RWPE2 (cell line): ENCODE measurements around the gene DCXR.

Experiments used
- ATAC-seq: fragments of 200-7000 bp; cut with Tn5 transposase; 3 replicates; pipeline ENCODE4 v1.9.1; 2021; ENCODE audit warnings: low read depth
- DNase-seq: peaks from one replicate; pipeline ENCODE4 v3.0.0-alpha.2; 2020; ENCODE audit warnings: low spot score
- H3K27ac ChIP-seq: fragments of 450-650 bp; 2 replicates; pipeline ENCODE4 v1.5.1; 2017; ENCODE audit warnings: mild to moderate bottlenecking; ENCODE audit not compliant: poor library complexity, severe bottlenecking
- H3K27me3 ChIP-seq: fragments of 250-450 bp; sonication (Bioruptor Pico); 2 replicates; pipeline ENCODE4 v1.5.1; 2021; ENCODE audit warnings: mild to moderate bottlenecking, moderate library complexity; ENCODE audit not compliant: insufficient read depth, poor library complexity, severe bottlenecking
- H3K36me3 ChIP-seq: fragments of 250-450 bp; sonication (Bioruptor Pico); 2 replicates; pipeline ENCODE4 v1.5.1; 2020; ENCODE audit warnings: low read depth, mild to moderate bottlenecking, moderate library complexity
- H3K4me1 ChIP-seq: fragments of 250-450 bp; sonication (Bioruptor Pico); 2 replicates; pipeline ENCODE4 v1.5.1; 2021; ENCODE audit warnings: mild to moderate bottlenecking, moderate library complexity; ENCODE audit not compliant: insufficient read depth, poor library complexity, severe bottlenecking
- H3K4me3 ChIP-seq: fragments of 250-450 bp; sonication (Bioruptor Pico); 2 replicates; pipeline ENCODE4 v1.5.1; 2021; ENCODE audit warnings: mild to moderate bottlenecking, moderate library complexity; ENCODE audit not compliant: severe bottlenecking
- H3K9me3 ChIP-seq: fragments of 250-450 bp; sonication (Bioruptor Pico); 2 replicates; pipeline ENCODE4 v1.5.1; 2021; ENCODE audit warnings: mild to moderate bottlenecking, moderate library complexity; ENCODE audit not compliant: severe bottlenecking
- CTCF ChIP-seq: fragments of 450-650 bp; IDR thresholded peaks from one replicate; pipeline ENCODE4 v1.5.1; 2017; ENCODE audit warnings: mild to moderate bottlenecking, moderate library complexity; ENCODE audit not compliant: poor library complexity, severe bottlenecking

Gene DCXR

GRCh38 chr17:82080789-82081464 lies 43.4 kb upstream of the DCXR start:
- Histone ChIP-seq H3K27ac (no peak overlapping the region), H3K27me3 (no peaks in the 10 kb centered on the region), H3K4me3 (no peak overlapping the region), H3K36me3 (peaks cover 78% of the 10 kb centered on the region), H3K4me1 (no peaks in the 10 kb centered on the region), H3K9me3 (no peaks in the 10 kb centered on the region)
- no peak for TF ChIP-seq CTCF
- DNase-seq (no peak), ATAC-seq (no peak)

- ATAC-seq = no peak
- no peak for DNase-seq
- Histone ChIP-seq H3K4me3 (no peak overlapping the region), H3K4me1 (no peaks in the 10 kb centered on the region), H3K27ac (no peak overlapping the region), H3K9me3 (no peaks in the 10 kb centered on the region), H3K36me3 (peaks cover 71% of the 10 kb centered on the region), H3K27me3 (no peaks in the 10 kb centered on the region)
- TF ChIP-seq CTCF = no peak
Measured at GRCh38 chr17:82080048-82080788, 42.7 kb upstream of the DCXR start.

GRCh38 chr17:82079001-82079677 lies 41.6 kb upstream of the DCXR start:
- Histone ChIP-seq H3K27me3 (no peaks in the 10 kb centered on the region), H3K4me1 (no peaks in the 10 kb centered on the region), H3K9me3 (no peaks in the 10 kb centered on the region), H3K36me3 (peaks cover 60% of the 10 kb centered on the region), H3K4me3 (no peak overlapping the region), H3K27ac (no peak overlapping the region)
- no peak for ATAC-seq
- no peak for TF ChIP-seq CTCF
- no peak for DNase-seq

- Histone ChIP-seq H3K27ac (no peak overlapping the region), H3K27me3 (no peaks in the 10 kb centered on the region), H3K4me1 (peaks cover 4% of the 10 kb centered on the region), H3K4me3 (no peak overlapping the region), H3K36me3 (peaks cover 53% of the 10 kb centered on the region), H3K9me3 (no peaks in the 10 kb centered on the region)
- TF ChIP-seq CTCF = no peak
- no peak for DNase-seq
- ATAC-seq = no peak
Measured at GRCh38 chr17:82078433-82078832, 40.9 kb upstream of the DCXR start.
